ENCODE data around the gene PFKM. TPM values are rescaled to one million over a fixed set of nuclear protein-coding genes. Genes with fewer than 3 reads are reported as not detected.
A peak's percentile ranks its signal among the peaks of the same experiment; 100 is the strongest.

The PFKM gene
- total RNA-seq, 1 experiment from 2014 or later: 52.7 TPM

DNA sequence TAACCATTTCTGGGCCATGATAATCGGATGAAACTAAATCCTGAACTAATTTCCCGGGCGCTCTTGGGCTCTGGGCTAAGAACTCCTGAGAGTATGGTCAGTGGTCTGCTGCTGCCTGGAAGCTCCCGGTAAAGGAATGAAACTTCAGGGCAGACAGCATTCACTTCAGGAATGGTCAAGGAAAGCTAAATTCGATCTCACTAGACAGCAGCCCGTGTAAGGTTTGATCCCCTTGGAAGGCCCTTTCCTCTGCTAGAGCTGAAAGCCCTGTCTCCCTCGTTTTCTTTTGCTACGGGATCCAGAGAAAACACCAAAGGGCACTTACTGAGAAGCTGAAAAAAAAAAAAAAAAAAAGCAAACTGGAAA is 37.5 kb downstream of the PFKM start:
- DNase-seq (ENCODE audit: low spot score): no peak

DNA sequence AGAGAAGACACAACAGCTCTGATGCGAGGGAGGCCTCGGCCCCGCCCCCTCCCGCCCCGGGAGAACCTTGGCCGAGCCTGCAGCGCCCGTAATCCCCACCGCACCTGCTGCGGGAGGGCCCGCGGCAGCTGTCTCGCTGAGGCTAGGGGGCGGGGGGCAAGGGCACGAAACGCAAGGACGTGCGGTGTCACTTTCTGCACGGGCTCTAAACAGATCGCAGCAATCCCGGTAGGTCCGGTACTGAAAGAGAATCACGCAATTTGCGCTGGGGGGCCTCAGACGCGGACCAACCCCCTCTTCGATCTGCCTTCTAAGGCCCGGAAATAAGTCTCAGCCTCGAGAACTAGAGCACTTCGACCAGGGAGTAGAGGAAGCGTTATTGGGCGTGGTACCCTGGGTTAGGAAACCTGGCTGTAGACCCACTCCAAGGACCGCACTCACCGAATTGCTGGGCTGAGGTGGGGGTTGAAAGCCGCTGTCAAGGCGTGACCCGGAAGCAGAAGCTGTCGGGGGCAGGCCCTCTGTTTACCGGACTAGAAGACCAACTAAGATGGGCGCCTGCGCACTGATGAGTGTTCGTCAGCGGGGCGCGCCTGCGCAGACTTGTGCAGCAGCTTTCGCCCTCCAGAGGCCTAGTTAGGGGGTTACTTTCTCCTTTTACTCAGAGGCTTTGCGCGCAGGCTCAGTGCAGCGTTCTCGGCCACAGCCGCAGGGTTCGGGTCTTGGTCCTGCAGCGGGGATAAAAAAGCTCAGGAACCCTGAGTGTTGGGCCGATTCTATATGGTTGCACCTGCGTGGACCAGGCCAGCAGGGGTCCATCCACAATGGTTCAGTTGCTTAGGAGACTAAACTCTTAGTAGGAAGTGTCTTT is 38.1 kb downstream of the PFKM start, which contains the start of gene ASB8:
TSS of gene ASB8 (minus strand) at position 498 of the 871 bp plus-strand sequence. CDS start 4,019 bp downstream, outside the sequence.
- peak; percentile 97 for DNase-seq (ENCODE audit: low spot score)

DNA sequence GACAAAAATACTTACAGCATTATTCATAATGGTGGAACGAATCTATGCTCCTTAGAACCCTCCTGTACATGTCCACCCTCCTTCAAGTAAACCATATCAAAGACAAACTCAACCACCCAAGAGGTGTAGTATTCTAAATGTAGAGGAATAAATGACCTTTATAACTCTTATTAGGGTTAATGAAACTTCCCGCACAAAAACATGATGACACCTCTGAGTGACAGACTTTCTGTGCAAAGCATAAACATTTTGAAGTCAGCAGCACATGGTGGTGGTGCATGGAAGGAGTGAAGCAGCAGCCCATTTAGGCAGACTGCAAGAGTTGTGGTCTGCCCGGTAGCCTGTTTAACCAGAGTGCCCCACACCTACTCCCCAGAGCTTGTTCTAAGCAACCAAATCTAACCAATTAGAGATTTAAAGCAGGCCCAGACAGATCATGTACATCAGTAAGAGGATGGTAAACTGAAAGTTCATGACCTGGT is 38.8 kb downstream of the PFKM start:
- no peak for DNase-seq (ENCODE audit: low spot score)

DNA sequence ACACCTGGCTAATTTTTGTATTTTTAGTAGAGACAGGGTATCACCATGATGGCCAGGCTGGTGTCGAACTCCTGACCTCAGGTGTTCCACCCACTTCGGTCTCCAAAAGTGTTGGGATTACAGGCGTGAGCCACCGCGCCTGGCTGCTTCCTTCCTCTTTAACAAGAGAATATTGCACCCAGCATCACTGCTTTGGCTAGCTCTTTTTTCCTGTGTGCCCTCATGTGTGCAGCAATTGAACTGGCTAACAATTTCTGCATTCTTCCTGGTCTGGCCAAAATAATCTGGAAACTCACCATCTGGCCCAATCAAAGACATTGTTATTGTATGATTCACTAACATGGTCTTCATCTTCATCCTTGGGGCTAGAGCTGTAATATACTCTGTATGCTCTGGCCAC is 40.9 kb downstream of the PFKM start:
- DNase-seq (ENCODE audit: low spot score): no peak

DNA sequence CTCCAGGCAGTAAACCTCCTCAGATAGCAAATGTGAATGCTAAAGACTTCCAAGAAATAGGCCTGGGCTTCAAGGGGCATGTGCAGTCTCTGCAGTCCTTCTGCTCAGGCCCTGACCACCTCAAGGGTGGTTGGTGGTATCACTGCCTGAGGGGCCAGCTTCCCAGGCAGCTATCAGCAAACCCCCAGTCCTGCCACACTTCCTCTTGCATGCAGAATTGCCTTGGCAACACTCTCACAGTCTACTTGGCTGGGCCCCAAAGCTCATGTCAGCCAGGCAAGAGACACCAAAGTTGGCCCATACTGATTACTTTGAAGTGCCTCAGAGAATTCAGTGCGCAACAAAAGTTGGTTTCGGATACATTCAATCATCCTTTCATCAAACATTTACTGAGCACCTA is 41.6 kb downstream of the PFKM start:
- no peak for DNase-seq (ENCODE audit: low spot score)

DNA sequence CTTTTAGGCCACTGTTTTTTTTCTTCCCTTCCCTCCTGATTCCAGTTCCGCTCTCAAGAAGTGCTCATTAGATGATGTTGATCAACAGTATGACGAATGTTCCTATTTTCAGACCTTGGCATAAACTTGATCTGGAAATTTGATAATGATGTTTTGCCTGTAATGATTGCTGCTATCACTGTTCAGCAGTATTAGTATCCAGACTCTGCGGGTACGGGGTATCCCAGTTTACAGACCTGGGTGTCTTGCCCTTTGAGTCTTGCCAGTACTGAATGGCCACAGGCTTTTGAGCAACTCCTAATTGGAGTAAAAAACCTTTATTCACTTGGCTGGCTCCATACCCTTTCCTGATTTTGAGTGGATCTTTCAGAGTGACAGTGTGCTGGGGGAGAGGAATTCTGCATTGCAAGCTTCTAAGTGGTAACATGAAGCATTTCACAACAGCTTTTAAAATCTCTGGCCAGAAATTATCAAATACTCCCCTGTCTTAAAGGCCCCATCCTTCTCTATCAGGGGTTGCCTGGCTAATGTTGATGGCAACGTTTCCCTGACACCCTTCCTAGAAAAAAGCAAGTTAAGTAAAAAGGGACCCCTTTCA is 44.1 kb downstream of the PFKM start:
- no peak for DNase-seq (ENCODE audit: low spot score)

DNA sequence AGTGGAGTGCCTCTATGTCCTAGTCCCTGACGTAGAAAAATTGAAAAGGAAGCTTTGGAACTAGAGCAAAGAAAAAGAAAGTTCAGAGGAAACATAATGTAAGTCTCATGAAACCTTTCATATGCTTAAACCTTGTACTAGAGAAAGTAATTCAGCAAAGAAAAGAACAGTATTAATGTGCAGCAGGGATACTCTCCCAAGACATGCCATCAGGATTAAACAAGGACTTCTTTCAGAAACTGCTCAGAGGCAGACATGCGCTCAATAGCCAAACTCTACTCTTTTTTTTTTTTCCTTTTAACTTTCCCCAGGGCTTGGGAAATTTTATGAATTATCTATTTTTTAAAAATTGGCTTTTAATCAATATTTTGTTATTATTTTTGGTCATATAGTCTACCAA is 45.3 kb downstream of the PFKM start:
- no peak for DNase-seq (ENCODE audit: low spot score)

DNA sequence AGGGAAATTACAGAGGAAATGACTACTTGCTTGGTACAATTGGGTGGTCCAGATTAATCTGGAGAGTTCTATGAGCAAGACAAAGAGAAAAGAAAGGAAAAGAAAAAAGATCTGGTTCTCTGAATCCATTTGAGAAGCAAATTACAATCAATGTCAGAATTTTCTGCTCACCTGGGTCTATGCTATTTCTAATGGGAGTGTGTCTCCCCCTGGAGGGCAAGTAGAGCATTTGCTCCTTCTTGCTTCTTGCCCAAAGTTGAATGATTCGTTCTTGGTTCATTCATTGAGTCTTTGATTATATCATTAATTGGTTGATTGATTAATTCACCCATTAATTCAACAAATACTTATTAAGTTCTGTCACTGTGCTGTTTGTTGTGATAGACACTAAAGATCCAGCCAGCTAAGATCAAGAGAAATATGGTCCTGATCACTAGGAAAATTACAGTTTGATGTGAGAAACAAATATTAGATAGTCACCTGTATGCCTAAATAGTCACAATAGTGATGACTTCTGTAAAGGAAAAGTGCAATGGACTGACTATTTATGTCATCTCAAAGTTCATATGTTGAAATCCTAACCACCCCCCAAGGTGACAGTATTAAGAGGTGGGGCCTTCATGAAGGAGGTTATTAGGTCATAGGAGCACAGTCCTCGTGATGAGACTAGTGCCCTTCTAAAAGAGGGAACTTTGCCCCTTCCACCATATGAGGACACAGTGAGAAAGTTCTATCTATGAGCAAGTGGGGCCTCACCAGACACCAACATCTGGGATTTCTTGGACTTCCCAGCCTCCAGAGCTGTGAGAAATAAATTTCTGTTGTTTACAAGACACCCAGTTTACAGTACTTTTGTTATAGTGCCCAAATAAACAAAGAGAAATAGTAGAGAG is 46.2 kb downstream of the PFKM start:
- DNase-seq (ENCODE audit: low spot score): peak; percentile 42

DNA sequence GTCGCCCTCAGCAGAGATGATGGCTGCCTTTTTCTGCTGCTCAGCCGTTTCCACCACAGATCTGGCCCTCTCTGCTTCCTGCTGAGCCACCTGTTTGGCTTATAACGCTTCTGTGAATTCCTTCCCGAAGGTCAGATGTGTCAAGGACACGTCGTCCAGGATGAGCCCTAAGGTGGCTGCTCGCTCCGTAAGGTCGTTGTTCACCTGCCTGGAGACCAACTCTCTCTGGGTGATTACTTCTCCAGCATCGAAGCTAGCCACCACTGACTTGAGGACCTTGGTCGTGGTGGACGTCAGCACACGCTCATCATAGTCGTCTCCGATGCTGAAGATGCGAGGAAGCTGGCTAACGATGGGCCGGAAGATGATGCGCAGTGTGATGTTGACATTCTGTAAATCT is 49.8 kb downstream of the PFKM start:
- DNase-seq (ENCODE audit: low spot score): no peak

DNA sequence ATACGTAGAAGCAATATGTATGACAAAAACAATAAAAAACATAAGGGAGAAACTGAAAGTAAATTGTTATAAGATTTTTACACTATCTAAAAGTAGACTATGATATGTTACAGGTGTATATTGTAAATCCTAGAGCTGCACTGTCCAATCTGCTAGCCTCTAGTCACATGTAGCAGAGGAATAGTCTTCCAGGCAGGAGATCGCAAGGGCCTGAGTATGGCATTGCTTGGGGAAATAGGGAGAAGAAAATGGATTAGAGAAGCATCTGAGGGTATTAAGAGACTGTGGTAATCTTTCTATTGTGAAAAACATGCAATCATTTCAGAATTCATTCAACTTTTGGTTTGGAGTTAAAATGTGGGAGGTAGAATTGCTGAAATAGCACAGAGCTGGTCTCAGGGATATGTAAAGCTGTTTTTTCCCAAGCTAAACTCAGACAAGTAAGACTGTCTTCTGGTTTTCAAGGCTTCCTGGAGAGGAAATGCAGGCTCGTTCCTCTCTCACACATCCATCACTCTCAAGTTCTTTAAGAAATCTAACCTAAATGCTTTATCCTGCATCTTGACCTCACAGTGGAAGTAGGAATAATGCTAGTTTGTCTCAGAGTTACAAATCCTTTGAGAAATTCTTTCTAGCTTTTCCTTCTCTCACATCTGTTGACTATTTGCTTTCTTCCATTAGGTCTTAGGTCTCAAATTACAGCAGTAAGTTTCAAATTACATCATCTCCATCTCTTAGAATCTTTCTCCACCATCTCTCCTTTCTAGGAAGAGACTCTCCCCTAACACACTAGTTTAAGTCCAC is 56.7 kb downstream of the PFKM start:
- DNase-seq (ENCODE audit: low spot score): no peak

DNA sequence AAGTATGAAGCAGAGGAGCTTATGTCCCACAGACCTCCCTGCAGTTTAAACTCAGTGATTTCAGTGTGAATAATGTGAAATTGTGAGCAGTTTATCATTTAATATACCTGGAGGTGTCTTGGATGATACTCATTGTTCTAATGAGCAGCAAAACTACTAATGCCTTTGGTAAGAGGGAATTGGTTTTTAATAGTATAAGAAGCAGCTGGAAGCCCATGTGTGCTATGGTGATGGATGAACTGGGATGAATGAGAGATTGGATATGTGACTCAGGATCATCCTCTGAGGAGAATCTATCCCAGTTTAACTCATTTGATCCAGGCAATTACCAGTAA is 57.2 kb downstream of the PFKM start:
- DNase-seq (ENCODE audit: low spot score): no peak

DNA sequence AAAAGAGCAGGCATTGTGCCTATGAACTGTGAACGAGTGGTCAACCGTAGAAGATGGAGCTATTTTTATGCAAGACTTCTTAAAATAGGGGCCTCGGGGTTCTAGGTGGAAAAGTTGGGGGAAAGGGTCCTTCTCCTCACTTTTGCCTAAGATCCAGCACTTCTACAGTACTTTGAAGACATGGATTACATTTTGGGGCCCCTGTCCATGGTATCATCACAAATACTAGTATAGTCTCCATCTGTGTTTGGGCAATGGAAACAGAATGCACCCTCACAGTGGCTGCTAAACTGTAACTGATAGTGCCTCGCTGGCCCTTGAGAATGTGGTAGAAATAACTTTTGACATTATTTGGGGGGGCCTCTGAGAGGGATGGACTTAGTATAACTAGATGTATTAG is 58.8 kb downstream of the PFKM start:
- no peak for DNase-seq (ENCODE audit: low spot score)

DNA sequence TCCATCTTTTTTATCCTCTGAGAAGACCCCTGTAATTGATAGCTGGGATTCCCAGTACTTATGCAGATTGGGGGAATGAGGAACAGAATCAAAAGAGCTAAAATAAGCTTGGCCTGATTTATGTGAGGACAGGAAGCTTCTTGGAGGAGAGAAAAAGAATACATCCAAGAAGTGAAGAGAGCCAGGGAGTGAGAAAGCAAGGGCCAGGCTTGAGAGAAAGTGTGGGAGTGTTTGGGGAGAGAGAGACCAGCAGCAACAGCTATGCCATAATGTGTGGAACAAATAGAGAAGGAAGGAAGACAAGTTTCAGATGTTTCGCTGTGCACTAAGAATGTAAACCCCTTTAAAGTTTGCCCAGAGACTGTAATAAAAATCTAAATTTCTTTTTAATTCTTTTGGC is 60.3 kb downstream of the PFKM start:
- no peak for DNase-seq (ENCODE audit: low spot score)

DNA sequence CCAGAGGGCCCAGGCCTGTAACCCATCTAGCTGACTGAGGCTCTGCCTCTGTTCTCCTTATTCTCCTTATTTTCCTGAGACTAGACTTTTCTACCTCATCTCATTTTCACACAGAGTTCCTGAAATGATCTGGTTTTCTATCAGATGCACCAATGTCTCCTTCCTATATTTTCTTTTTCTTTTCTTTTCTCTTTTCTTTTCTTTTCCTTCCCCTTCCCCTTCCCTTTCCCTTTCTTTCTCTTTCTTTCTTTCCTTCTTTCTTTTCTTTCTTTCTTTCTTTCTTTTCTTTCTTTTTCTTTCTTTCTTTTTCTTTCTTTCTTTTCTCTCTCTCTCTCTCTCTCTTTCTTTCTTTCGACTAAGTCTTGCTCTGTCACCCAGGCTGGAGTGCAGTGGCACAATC is 61.3 kb downstream of the PFKM start:
- no peak for DNase-seq (ENCODE audit: low spot score)

DNA sequence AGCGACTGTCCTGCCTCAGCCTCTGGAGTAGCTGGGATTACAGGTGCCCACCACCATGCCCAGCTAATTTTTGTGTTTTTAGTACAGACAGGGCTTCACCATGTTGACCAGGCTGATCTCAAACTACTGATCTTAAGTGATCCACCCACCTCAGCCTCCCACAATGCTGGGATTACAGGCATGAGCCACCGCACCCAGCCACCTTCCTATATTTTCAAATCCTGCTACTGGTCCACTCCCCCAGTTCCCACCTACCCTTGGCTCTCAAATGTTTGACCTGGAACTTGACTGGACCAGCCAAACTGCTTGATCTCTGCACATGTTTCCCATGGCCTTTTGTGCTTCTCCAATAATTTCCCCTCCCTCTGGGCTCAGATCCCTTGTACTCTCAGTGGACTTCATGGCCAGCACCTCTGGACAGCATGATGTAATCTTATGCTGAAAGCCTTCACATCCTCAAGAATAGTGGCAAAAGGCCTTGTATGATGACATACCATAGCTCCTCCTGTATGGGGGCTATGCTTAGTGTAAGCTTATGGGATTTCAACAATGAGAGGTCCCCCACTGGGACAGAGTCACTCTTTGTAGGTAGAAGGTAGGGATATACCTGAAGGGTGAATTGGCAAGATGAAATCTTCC is 61.8 kb downstream of the PFKM start:
- no peak for DNase-seq (ENCODE audit: low spot score)

DNA sequence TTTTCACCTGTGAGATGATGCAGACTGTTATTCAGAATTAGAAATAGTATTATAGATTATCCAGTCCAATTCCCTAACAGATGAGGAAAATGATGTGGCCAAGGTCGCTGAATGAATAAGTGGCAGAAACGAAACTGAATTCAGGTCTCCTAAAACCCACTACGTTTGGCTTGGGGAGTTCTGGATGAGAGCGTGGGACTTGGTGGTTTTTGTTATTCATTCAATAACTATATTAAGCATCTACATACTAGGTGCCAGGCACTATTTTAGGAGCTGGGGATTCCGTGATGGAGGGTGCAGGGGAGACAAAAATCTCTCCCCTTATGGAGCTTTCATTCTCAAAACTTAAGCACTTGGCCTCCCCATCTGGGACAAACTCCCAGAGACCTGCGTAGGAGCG is 63.5 kb downstream of the PFKM start:
- DNase-seq (ENCODE audit: low spot score): no peak

DNA sequence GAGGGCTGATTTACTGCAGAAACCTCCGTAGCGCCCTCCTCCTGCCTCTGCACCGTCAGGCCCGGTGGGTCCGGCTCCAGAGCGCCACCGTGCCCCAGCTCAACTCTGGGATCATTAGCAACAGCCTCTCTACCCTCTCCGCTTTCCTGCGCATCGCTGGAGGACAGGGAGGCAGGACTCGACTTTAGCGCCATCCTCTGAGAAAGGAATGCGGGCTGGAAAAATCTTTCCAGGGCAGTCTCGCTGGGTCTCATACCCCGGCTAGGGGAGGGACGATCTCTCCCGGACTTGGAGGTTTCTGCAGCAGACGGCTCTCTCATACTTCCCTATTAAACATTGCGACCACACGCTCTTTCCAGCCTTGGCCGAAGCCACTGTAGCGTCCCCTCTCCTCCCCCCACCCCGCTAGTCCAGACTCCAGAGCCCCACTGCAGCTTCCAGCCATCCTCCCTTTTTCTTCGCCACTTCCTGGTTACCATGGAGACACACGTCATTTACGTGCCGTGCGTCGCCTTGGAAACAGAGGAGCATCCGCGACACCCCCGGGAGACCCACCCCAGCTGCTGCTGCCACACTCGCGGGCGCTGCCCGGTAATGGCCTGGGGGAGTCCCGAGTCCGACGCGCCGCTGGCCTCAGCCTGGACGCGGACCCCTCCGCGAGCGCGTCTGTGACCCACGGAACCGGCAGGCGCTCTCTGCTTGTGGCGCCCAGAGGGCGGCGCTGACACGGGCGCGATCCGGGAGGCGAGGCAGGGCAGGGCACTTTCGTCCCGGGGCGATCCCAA is 64.1 kb downstream of the PFKM start, which contains the start of gene CCDC184:
TSS of gene CCDC184 (plus strand) at position 554 of the 785 bp plus-strand sequence. CDS start 479 bp downstream, outside the sequence.
- peak; percentile 91 for DNase-seq (ENCODE audit: low spot score)

DNA sequence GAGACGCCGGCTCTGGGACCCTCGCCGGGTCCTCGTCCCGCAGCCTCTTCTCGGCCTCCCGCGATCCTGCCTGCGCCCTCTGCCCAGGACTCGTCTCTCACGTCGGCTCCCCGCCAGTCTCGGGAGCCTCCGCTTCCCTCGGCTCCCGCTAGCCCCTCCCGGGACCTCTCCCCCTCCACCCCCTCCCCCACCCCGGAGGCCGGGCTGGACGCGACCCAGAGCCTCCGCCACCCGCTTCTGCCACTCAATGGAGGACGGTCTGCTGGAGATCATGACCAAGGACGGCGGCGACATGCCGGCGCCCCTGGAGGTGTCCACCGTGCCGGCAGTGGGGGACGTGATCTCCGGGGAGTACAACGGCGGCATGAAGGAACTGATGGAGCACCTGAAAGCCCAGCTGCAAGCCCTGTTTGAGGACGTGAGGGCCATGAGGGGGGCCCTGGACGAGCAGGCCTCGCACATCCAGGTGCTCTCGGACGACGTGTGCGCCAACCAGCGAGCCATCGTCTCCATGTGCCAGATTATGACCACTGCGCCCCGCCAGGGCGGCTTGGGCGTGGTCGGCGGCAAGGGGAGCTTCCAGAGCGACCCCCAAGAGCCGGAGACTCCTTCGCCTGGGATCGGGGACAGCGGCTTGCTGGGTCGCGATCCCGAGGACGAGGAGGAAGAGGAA is 64.8 kb downstream of the PFKM start:
- DNase-seq (ENCODE audit: low spot score): no peak

DNA sequence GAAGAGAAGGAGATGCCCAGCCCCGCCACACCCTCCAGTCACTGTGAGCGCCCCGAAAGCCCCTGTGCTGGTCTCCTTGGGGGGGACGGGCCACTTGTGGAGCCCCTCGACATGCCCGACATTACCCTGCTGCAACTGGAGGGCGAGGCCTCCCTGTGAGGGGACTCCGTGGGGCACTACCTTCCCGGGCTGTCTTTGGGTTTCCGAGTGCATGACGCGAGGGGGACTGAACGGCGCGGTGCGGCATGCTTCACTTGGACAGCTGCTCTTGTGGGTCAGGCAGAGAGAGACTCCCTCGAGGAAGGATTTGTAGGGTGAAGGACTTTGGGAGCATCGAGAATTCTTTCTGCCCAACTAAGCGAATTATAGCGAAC is 65.4 kb downstream of the PFKM start:
- DNase-seq (ENCODE audit: low spot score): no peak
